GM18517 (cell line): ENCODE results near the gene TNFRSF8.

Experiments used
- ATAC-seq: cut with Tn5 transposase; IDR thresholded peaks from one replicate; pipeline ENCODE4 v1.9.1; 2021; ENCODE audit warnings: mild to moderate bottlenecking, moderate library complexity; ENCODE audit not compliant: unreplicated experiment

TNFRSF8 gene

GRCh38 chr1:12113433-12114339, 50.6 kb downstream of the TNFRSF8 start:
- ATAC-seq, result no peak

GRCh38 chr1:12114340-12114683, 51.2 kb downstream of the TNFRSF8 start:
- ATAC-seq, result no peak

DNA sequence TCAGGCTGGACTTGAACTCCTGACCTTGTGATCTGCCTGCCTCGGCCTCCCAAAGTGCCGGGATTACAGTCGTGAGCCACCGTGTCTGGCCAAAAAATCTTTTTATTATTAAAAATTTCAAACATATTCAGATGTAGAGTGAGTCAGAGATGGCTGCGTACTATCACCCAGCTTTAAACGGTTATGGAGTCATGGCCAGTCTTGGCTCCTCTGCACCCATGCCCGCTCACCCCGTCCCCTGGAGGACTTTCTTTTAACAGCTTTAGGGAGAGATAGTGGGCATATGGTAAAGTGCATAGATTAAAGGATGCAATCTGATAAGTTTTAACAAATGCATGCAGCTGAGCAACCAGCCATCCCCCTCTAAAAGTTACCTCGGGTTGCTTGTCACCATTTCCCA, 51.8 kb downstream of the TNFRSF8 start:
- ATAC-seq, result no peak

DNA sequence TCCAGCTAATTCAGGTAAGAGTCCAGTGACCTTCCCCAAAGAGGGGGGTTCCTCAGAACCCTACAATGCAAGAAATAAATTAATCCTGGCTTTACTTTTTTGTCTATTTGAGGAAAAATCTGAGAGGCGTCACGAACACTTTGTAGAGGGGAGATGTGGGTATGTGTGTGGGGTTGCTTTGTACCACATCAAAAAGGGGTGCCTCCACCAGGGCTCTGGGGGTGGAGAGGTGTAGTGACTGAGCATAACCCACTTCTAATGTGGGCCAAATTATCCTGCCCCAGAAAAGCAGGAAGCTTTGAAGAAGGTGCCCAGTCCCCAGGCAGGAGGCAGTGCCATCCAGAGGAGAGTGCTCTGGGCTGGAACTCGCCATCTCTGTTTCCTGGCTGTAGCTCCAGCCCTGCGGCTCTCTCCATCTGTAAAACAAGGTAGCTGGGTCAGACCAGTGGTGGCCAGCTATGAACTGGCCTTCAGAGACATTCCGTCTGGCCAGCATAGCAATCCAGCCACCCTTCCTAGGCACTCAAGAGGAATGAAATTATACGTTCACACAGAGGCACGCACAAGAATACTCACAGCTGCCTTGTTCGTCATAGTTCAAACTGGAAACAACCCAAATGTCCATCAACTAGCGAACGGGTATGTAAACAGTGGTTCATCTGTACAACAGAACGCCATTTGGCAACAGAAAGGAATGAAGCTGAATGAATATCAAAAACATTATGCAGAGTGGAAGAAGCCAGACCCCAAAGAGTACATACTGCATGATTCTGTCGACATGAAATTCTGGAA, 58.3 kb downstream of the TNFRSF8 start:
- ATAC-seq, result no peak

DNA sequence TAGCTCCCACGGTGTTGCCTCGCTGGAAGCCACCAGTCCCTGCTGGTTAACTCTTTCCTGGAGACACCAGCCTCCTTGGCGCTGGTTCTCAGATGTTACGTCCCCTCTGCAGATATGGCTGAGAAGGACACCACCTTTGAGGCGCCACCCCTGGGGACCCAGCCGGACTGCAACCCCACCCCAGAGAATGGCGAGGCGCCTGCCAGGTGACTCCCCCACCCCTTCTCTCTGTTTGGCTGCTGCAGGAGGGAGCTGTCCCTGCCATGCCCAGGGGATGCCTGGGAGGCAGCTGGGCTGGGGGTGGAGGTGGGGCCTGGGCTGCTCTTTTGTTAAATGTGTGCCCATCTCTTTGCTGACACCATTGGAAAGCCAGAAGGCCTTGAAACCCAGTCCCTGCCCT, 60.1 kb downstream of the TNFRSF8 start:
- ATAC-seq, result no peak

GRCh38 chr1:12124693-12125421, 61.8 kb downstream of the TNFRSF8 start:
- no peak for ATAC-seq

- ATAC-seq, result no peak
Measured at GRCh38 chr1:12125422-12126355, 62.6 kb downstream of the TNFRSF8 start.

DNA sequence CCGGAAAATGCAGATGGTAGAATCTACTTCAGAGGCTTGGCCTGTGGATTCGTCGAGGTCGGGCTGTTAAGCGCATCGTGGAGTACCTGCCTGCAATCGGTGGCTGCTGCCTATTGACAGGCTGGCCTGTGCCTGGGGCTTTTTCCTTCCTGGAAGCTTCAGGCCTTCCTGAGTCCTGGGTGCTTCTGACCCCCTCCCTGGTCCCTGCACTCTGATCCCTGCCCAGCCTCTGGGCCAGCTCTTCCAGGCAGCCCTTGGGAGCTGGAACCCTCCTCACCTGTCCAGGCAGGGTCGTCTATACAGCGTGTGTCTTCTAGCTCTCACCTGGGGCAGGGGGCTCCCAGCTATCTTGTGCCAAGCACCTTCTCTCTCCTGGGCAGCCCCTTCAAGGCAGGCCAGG, 63.7 kb downstream of the TNFRSF8 start:
- no peak for ATAC-seq

DNA sequence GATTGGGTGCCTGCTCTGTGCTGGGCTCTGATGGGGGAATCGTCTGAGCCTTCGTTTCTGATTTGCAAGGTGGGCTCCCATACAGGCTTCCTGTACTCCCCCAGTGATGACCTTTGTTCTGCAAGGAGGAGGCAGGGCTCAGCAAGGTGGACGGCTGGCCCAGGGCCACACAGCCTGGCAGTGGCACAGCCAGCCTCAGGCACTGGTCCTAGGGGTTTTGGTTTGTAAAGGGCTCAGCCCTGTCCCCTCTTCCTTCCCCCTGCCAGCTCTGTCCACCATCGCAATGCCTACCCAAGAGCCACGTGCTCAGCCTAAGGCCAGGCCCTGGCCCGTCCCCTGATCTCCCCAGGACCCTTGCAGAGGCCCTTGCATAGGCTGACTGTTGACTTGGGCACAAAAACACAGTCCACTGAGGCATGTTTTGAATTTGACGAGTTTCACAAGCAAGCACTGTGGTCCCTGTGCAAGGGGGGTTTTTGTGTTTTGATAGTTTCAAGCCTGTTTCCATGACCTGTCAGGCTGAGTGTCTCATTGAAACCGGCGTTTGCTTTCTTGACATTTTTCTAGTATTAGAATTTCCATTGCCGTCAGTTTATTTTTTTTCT, 64.2 kb downstream of the TNFRSF8 start:
- no peak for ATAC-seq

- ATAC-seq, result no peak
Measured at GRCh38 chr1:12128120-12128519, 65.0 kb downstream of the TNFRSF8 start.

- ATAC-seq, result no peak
Measured at GRCh38 chr1:12129624-12130023, 66.5 kb downstream of the TNFRSF8 start.

DNA sequence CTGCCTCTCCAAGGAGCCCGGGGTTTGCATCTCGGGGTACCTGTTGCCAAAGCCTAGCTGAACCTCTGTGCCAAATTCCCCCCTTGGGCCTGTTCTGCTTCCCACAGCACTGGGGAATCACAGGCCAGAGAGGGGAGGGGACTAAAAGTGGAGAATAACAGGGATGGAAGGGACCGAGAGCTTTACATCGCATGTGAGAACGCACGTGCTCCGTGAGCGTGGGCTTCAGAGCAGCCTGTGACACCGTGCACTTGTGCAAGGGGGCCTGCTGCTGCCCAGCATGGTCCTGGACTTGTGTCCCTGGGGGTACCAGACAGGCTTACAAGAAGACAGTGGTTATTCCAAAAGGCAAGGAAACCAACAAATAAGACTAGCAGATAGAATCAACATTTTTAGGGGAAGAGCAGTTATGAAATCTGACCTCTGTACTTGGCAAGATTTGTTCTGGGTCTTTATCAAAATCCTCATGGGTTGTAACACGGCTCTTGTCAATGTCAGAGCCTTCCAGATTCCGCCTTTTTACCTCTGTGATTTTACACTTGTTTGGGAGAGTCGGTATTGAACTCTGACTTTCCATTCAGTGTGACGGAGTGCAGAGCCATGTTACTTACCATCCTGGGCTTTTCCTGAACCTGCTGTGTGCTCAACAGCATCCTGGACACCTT, 67.5 kb downstream of the TNFRSF8 start:
- ATAC-seq, result no peak

DNA sequence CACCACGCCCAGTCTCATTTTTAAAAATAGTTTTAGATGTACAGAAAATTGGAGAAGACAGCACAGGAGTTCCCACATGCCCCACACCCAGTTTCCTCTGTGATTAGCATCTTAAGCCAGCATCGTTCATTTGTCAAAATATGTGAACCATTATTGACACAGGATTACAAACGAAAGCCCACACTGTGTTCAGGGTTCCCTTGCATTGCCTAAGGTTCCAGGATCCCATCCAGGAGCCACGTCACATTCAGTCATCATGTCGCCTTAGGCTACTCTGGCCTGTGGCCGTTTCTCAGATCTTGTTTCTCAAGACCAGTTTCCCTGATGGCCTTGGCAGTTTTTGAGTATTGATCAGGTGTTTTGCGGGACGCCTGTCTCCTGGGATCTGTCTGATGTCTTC, 69.0 kb downstream of the TNFRSF8 start:
- no peak for ATAC-seq

- ATAC-seq, result no peak
Measured at GRCh38 chr1:12134716-12135115, 71.6 kb downstream of the TNFRSF8 start.

GRCh38 chr1:12135612-12136011, 72.5 kb downstream of the TNFRSF8 start:
- ATAC-seq, result no peak

- ATAC-seq, result no peak
Measured at GRCh38 chr1:12136916-12137610, 74.0 kb downstream of the TNFRSF8 start.

DNA sequence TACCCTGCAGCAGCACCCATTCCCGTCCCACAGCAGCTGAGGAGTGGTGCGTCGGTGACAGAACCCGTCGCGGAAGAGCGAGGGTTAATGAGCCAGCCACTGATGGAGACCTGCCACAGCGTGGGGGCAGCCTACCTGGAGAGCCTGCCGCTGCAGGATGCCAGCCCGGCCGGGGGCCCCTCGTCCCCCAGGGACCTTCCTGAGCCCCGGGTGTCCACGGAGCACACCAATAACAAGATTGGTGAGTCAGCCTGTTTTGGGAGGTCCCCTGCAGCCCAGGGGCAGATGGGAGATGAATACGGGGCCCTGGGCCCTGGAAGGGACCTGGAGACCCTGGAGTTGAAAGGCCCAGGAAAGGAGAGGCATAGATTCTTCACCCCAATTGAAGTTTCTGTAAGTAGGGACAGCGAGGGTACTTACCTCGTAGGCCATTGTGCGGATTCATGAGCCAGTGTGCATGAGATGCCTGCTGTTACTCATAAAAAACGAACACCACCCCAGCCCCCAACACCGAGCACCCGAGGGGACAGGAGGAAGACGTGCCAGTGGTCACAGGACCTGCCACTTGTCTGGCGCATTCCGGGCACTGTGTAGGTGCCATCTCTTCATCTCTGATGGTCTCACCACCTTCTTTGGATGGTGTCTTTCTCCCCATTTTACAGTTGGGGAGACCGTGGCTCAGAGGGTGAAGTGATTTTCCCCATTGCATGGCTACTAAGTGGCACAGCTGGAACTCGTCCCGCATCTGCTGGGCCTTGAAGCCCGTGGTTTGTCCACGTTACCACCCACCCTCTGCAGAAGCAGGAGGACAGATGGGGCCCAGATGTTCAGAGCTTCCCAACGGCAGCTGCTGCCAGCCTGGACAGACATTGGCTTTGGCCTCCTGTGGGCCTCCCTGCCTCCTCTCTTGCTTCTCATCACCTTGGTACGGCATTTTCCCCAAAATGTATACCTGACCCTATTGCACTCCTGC, 75.4 kb downstream of the TNFRSF8 start:
- no peak for ATAC-seq

- no peak for ATAC-seq
Measured at GRCh38 chr1:12140016-12140415, 76.9 kb downstream of the TNFRSF8 start.
